GM19351 (cell line): ENCODE measurements around the gene FUOM.
"Not testable (repeated sequence)": the region's sequence is repeated elsewhere in the genome, so short reads cannot be mapped to it uniquely, and the experiment has no call there.

Source experiments
- ATAC-seq: cut with Tn5 transposase; IDR thresholded peaks from one replicate; pipeline ENCODE4 v1.9.1; 2021; ENCODE audit warnings: mild to moderate bottlenecking, moderate library complexity; ENCODE audit not compliant: unreplicated experiment

The FUOM gene

GRCh38 chr10:133335246-133336117 is 22.3 kb downstream of the FUOM start:
- ATAC-seq, result peak; percentile 47

GRCh38 chr10:133334503-133335245 is 23.1 kb downstream of the FUOM start:
- peak; percentile 42 for ATAC-seq

- ATAC-seq, result no peak
Observed at GRCh38 chr10:133332936-133333699, 24.7 kb downstream of the FUOM start.

GRCh38 chr10:133329491-133330202 is 28.2 kb downstream of the FUOM start:
- ATAC-seq, result peak; percentile 88

GRCh38 chr10:133328358-133329343 is 29.2 kb downstream of the FUOM start:
- no peak for ATAC-seq

GRCh38 chr10:133327651-133328357 is 30.0 kb downstream of the FUOM start:
- ATAC-seq, result no peak

GRCh38 chr10:133326745-133327650 is 30.8 kb downstream of the FUOM start:
- no peak for ATAC-seq

GRCh38 chr10:133326223-133326551 is 31.6 kb downstream of the FUOM start:
- ATAC-seq, result no peak

- no peak for ATAC-seq
Observed at GRCh38 chr10:133325440-133326222, 32.2 kb downstream of the FUOM start.

GRCh38 chr10:133324857-133325260 is 33.0 kb downstream of the FUOM start:
- ATAC-seq, result no peak

- peak; percentile 68 for ATAC-seq
Observed at GRCh38 chr10:133324198-133324792, 33.5 kb downstream of the FUOM start.

- not testable (repeated sequence) for ATAC-seq
Observed at GRCh38 chr10:133322064-133322709, 35.6 kb downstream of the FUOM start.

GRCh38 chr10:133320852-133321422 is 36.9 kb downstream of the FUOM start:
- ATAC-seq, result not testable (repeated sequence)

GRCh38 chr10:133318494-133319127 is 39.2 kb downstream of the FUOM start:
- peak; percentile 86 for ATAC-seq

- no peak for ATAC-seq
Observed at GRCh38 chr10:133316732-133317131, 41.1 kb downstream of the FUOM start.
